Activated T-cell treated with anti-CD3 and anti-CD28 coated beads for 1 hour (primary cell): Measurements from ENCODE around the gene B3GAT1.

Experiments
- DNase-seq: peaks from one replicate; pipeline ENCODE4 v3.0.0-alpha.2; 2020; ENCODE audit warnings: low read depth

The B3GAT1 gene

DNA sequence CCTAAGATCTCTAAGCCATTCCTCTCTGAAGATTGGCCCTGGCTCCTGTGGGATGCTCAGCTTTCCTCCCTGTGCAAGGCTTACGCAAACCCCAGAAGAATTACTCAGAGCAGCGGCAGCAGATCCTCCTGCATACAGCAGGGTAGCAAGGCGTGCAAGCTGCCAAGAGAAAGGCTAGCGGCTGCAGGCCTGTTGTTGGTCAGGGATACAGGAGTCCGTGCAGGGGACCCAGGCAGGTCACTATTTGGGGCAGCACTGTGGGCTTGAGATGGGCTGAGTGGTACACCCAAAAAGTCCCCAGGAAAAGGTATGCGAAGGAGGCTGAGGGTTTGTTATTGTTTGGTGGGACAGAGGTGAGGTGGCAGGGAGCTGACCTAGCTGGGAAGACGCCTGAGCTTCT is 78.7 kb downstream of the B3GAT1 start:
- DNase-seq: no peak

DNA sequence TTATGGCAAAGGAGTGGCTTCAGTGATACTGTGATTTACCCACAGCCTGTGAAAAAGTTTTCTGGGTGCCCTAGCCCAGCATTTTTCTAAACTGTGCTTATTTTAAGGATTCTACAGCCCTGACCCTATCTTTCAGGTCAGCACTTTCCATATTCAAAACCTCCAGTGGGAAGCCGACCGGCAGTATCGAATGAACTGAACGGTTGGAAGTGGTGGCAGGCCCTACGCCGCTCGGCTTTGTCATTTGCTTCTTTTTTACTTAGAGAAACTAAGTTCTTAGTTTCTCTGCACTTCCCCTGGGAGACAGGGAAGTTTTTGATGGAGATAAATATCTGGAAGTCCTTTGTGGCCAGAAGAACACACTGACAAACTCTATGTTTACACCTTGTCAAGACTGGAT is 79.3 kb downstream of the B3GAT1 start:
- DNase-seq: no peak

DNA sequence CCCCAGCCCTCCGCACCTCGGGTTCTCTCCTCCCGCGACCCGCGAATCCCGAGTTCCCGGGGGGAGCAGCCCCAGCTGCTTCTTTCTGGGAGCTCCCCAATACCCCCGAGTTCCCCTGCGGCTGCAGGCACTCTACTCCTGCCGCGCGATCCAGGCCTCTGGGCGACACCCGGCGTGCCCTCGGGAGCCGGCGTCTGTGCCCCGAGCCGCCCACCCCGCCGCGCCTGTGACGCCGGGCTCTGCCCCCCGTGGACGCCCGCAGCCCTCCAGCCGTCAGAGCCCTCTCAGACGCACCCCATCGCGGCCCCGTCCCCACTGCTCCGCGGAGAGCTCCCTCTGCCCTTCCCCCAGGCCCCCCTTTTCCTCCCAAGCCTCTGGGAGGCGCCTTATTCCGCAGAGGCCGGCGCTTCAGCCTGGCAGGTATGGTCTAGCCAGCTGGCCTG is 79.8 kb downstream of the B3GAT1 start:
- no peak for DNase-seq

DNA sequence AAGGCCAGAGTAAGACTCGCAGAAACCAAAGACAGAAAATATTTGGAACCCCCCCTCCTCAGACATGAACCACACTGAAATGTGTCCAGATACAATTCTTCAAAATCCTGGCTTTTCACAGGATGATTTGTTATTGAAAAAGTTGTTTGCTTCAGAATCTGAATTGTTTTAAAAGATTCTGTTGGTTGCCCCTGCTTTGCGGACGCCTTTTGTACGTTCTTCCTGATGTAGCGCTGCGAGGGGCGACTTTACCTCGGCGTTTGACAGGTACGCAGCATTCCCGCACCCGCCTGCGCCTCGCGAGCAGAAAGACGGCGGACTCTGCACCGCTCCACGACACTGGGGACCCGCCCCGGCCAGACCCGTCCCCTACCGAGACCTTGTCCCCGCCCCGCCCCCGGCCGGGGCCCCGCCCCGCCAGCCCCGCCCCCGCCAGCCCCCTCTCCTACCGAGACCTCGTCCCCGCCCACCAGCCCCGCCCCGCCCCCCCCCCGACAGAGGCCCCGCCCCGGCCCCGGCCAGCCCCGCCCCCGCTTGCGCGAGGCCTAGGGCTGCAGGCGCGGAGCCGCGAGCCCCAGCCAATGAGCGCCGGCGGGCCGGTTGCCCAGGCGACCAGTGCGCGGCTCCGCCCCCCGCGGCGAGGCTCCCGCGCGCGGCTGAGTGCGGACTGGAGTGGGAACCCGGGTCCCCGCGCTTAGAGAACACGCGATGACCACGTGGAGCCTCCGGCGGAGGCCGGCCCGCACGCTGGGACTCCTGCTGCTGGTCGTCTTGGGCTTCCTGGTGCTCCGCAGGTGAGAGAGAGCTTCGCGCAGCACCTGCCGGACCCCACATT is 80.5 kb downstream of the B3GAT1 start, which contains the start of gene GLB1L2:
Gene GLB1L2 (plus strand): TSS at position 635 of the 835 bp plus-strand sequence. CDS start 74 bp downstream, at position 709.
- DNase-seq: peak; percentile 74

DNA sequence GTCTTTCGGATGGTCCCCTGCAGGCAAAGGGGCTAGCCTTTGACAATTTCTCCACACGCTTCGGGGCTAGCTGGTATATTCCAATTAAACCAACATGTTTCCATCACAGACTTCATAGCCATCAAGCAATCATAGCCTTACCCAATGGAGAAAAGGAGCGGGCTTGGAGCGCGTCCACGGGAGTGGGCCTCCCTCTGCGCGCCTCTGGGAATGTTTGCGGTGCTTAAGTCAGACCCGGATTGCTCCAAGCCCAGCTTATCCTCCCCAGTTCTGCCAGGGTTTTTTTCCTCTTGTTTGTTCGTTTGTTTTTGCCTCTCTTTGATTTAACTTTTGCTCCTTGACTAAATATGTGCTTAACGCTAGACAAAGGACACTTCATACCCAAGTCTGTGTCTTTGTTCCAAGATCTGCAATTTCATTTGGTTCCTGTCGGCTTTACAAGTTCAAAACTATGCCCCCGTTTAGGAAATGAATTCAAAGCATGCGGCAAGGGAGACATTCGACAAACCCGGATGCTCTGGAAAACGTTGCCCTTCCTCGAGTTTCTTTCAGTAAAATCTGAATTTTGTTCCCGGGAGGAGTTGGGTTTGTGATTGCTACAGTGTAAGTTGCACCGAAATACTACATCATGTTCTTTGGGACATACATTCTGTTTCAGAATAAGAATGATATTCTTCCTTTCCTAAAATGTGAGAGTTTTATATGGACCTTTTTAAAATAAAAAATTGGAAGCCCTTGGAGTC is 81.3 kb downstream of the B3GAT1 start:
- no peak for DNase-seq
